H1 (cell line): ENCODE measurements around the gene EEPD1.

Experiments
- KDM1A ChIP-seq: fragments of 200-600, 300-600 bp; sonication (generic); IDR thresholded peaks from 2 replicates; pipeline ENCODE4 v1.7.1; 2016; ENCODE audit warnings: mild to moderate bottlenecking, low read length, borderline replicate concordance
- MAFK ChIP-seq: IDR thresholded peaks from 2 replicates; pipeline ENCODE4 v1.6.1; 2012; ENCODE audit warnings: low read depth, mild to moderate bottlenecking, improper control_type of control experiment, low read length
- SIN3A ChIP-seq, 2 experiments: IDR thresholded peaks in 1 of 2; conservative IDR thresholded peaks in 1 of 2; 2 replicates each; pipeline ENCODE4 v1.6.1; 2011 to 2012; ENCODE audit warnings: low read length in 2 of 2, improper control_type of control experiment in 1 of 2, low read depth in 1 of 2, mild to moderate bottlenecking in 1 of 2

DNA sequence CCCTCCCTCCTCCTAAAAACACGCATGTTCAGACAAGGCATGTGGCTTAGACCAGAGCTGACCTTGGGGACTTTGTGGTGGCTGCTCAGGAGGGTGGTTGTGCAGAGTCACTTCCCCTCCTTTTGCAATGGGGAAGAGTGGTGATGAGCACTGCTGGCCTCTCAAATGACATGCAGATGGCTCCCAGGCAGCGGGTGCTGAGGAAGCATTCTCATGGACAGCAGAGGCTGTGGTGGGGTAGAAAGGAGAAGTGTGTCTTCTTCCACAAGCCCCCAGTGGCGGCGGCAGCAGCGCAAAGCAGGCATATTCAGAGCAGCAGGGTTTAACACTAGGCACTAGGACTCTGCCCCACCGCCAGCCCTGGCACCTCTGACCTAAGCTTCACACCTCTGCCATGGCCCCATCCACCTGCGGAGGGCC, 130.7 kb downstream of the EEPD1 start:
- TF ChIP-seq SIN3A (conservative IDR thresholded peaks at IDR 0.05 in 1 of 2, IDR thresholded peaks at IDR 0.05 in 1 of 2; ENCODE audit: low read depth in 1 of 2, low read length in 2 of 2) (no peak), MAFK (no peak), KDM1A (no peak)
